Measurements from ENCODE around the gene LAT.

LAT gene

DNA sequence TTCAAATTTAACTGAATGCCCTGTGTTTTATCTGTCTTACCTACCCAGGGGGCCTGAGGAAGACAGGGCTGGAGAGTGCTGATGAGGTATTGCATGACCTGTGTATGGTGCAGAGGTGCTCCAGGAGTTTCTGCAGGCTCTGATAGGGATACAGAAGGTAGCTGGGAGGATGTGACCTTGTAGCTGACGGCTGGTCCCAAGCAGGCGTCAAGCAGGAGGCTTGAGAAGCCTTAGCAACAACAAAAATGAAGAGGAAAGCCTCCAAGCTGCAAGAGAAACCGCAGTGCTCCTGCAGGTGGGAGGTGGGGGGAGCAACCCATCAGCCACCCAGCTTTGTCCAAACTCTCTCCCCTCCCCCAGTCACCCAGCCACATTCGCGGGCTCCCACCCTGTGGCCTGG, 40.4 kb downstream of the LAT start:
- Histone ChIP-seq H3K9me3 (ENCODE audit: control insufficient read depth, insufficient read depth, low read depth, low read length) (no peaks in the 10 kb centered on the region), H3K36me3 (ENCODE audit: control insufficient read depth, insufficient read depth, low read length) (no peaks in the 10 kb centered on the region), H3K27me3 (ENCODE audit: control insufficient read depth, insufficient read depth, low read length) (no peaks in the 10 kb centered on the region), H3K4me1 (ENCODE audit: control insufficient read depth, insufficient read depth, low read length) (peaks cover 17% of the 10 kb centered on the region), H3K27ac (ENCODE audit: low read depth, low read length) (no peak overlapping the region), H3K4me3 (ENCODE audit: low read depth, low read length) (no peak overlapping the region), H3K9ac (ENCODE audit: low read length) (no peak overlapping the region)

DNA sequence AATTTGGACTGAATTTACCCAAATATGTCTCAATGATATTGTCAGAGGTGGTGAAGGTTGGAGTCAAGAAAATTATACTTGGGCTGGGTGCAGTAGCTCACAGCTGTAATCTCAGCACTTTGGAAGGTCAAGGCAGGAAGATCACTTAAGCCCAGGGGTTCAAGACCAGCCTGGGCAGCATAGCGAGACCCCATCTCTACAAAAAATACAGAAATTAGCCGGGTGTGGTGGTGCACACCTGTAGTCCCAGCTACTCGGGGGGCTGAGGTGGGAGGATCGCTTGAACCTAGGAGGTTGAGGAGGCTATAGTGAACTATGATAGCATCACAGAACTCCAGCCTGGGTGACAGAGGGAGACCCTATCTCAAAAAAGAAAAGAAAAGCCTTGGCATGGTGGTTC, 40.9 kb downstream of the LAT start:
- no peaks in the 10 kb centered on the region for H3K36me3 ChIP-seq (ENCODE audit: control insufficient read depth, insufficient read depth, low read length)
- H3K4me1 ChIP-seq (ENCODE audit: control insufficient read depth, insufficient read depth, low read length): peaks cover 17% of the 10 kb centered on the region
- H3K27ac ChIP-seq (ENCODE audit: low read depth, low read length): no peak overlapping the region
- H3K9me3 ChIP-seq (ENCODE audit: control insufficient read depth, insufficient read depth, low read depth, low read length): no peaks in the 10 kb centered on the region
- no peak overlapping the region for H3K4me3 ChIP-seq (ENCODE audit: low read depth, low read length)
- no peaks in the 10 kb centered on the region for H3K27me3 ChIP-seq (ENCODE audit: control insufficient read depth, insufficient read depth, low read length)
- no peak overlapping the region for H3K9ac ChIP-seq (ENCODE audit: low read length)

DNA sequence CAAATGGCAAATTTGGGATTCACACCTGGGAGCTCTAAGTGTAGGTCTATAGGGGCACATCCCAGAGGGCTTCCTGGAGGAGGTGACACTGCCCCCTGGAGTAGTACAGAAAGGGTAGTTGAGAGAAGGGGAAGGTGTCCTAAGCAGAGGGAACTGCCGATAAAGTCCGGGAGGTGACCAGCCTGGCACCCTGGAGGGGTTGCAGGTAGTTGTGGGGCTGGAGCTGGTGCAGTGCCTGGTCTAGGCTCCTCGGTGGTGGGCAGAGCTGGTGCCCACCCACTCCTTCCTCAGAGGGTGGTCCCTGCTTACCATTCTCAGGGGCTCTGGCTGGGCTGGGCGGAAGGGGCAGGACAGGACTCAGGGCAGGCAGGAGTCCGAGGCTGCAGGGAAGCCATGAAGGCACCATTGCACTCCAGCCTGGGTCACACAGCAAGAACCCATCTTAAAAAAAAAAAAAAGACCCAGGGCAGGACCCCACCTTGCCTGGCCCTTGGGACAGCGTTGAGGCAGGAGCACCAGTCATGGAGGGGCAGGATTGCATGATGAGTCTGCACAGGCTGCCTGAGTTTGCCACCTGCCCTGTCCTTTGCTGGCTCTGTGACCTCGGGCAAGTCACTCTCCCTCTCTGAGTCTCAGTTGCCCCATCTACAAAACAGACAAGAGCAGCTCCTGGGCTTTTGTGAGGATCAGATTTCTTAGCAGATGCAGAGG, 43.8 kb downstream of the LAT start:
- Histone ChIP-seq H3K9me3 (ENCODE audit: control insufficient read depth, insufficient read depth, low read depth, low read length) (no peaks in the 10 kb centered on the region), H3K4me1 (ENCODE audit: control insufficient read depth, insufficient read depth, low read length) (peaks cover 17% of the 10 kb centered on the region), H3K9ac (ENCODE audit: low read length) (no peak overlapping the region), H3K4me3 (ENCODE audit: low read depth, low read length) (no peak overlapping the region), H3K27me3 (ENCODE audit: control insufficient read depth, insufficient read depth, low read length) (no peaks in the 10 kb centered on the region), H3K36me3 (ENCODE audit: control insufficient read depth, insufficient read depth, low read length) (no peaks in the 10 kb centered on the region), H3K27ac (ENCODE audit: low read depth, low read length) (no peak overlapping the region)

DNA sequence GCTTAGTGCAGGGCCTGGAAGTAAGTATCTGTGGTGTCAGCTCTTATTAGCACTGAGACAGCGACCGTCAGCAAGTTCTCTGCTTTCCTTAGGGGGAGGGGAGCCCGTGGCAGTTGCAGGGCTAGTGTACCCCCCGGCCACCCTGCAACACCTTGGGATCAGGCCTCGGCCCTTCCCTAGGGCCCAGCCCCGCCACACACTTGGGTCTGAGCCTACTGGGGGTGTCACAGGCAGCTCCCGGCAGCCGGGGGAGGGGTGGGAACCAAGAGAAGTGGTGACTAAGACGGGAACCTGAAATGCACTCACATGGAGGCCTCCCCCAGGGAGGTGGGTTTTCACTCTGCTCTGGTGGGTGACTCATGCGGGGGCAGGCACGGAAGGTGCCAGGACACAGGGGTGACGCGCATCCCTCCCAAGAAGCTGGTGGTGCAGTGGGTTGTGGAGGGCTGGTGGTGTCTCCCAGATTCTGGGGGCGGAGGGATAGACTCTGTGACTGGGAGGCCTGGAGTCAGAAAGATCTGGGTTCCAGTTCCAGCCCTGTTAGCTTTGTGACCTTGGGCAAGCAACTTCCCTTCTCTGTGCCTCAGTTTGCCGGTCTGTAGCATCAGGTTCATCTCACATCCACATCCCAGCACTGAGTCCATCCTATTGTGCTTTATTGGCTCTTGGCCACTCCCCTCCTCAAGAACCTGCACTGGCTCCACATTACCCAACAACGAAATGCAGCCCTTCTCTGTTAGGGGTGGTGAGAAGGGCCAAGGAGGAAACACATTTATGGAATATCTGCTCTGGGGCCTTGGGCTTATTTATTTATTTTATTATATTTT, 44.5 kb downstream of the LAT start:
- H3K27me3 ChIP-seq (ENCODE audit: control insufficient read depth, insufficient read depth, low read length): no peaks in the 10 kb centered on the region
- H3K4me1 ChIP-seq (ENCODE audit: control insufficient read depth, insufficient read depth, low read length): peaks cover 17% of the 10 kb centered on the region
- no peaks in the 10 kb centered on the region for H3K36me3 ChIP-seq (ENCODE audit: control insufficient read depth, insufficient read depth, low read length)
- H3K9me3 ChIP-seq (ENCODE audit: control insufficient read depth, insufficient read depth, low read depth, low read length): no peaks in the 10 kb centered on the region
- 0 out of 2 replicates have a peak overlapping the region, but pooled peaks have one; percentile 7 for H3K4me3 ChIP-seq (ENCODE audit: low read depth, low read length)
- peak overlapping the region; percentile 6 for H3K9ac ChIP-seq (ENCODE audit: low read length)
- no peak overlapping the region for H3K27ac ChIP-seq (ENCODE audit: low read depth, low read length)

DNA sequence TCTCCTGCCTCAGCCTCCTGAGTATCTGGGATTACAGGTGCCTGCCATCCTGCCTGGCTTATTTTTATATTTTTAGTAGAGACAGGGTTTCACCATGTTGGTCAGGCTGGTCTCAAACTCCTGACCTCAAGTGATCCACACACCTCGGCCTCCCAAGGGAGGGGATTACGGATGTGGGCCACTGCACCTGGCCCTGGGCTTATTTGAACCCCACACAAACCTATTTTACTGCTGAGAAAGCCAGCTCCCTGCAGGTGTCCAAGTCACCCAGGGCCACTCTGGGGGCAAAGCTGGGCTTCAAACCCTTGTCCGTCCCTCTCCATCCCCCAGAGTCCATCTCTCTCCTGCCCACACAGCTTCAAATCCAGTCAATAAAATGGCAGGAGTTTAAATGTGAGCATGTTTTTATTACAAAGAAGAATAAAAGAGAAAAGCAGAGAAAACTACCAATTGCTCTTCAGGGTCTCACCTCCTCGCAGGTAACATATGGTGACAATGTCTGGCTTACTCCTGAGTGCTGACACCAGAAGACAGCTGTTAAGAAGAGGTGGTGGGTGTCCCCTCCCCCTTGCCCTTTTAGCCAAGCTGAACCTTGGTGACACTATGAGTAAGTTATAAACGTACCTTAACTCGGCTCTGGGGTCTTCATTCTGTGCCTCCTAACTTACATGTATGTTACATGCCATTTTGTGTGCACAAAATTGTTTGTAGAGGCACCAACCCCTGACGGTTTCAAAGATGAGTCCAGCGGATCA, 45.4 kb downstream of the LAT start:
- H3K9ac ChIP-seq (ENCODE audit: low read length): no peak overlapping the region
- no peak overlapping the region for H3K4me3 ChIP-seq (ENCODE audit: low read depth, low read length)
- no peaks in the 10 kb centered on the region for H3K27me3 ChIP-seq (ENCODE audit: control insufficient read depth, insufficient read depth, low read length)
- no peak overlapping the region for H3K27ac ChIP-seq (ENCODE audit: low read depth, low read length)
- H3K36me3 ChIP-seq (ENCODE audit: control insufficient read depth, insufficient read depth, low read length): no peaks in the 10 kb centered on the region
- no peaks in the 10 kb centered on the region for H3K9me3 ChIP-seq (ENCODE audit: control insufficient read depth, insufficient read depth, low read depth, low read length)
- H3K4me1 ChIP-seq (ENCODE audit: control insufficient read depth, insufficient read depth, low read length): peaks cover 16% of the 10 kb centered on the region
